NCI-H2227 treated with DMSO at 0.1 percent for 48 hours (cell line): ENCODE measurements around the gene MRM1.

ENCODE experiments used
- DNase-seq: peaks from one replicate; lab custom pipeline; 2025; lab: John Stamatoyannopoulos, UW

Gene MRM1

DNA sequence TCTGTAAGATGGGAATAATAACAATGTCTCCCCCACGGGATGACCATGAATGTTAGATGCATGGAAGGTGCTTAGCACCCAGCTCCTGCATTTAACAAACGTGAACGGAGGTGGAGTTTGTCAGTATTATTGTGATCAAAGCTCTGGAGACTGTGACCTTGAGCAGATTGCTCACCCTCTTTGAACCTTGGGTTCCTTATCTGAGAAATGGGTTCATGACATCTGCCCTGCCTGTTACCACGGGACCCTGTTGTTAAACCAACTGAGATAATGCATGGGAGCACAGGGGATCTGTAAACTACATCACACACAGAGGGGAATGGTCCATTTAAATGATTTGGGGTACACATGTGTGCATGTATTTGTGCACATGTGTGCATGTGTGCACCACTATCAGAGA, 29.6 kb downstream of the MRM1 start:
- DNase-seq, result no peak

DNA sequence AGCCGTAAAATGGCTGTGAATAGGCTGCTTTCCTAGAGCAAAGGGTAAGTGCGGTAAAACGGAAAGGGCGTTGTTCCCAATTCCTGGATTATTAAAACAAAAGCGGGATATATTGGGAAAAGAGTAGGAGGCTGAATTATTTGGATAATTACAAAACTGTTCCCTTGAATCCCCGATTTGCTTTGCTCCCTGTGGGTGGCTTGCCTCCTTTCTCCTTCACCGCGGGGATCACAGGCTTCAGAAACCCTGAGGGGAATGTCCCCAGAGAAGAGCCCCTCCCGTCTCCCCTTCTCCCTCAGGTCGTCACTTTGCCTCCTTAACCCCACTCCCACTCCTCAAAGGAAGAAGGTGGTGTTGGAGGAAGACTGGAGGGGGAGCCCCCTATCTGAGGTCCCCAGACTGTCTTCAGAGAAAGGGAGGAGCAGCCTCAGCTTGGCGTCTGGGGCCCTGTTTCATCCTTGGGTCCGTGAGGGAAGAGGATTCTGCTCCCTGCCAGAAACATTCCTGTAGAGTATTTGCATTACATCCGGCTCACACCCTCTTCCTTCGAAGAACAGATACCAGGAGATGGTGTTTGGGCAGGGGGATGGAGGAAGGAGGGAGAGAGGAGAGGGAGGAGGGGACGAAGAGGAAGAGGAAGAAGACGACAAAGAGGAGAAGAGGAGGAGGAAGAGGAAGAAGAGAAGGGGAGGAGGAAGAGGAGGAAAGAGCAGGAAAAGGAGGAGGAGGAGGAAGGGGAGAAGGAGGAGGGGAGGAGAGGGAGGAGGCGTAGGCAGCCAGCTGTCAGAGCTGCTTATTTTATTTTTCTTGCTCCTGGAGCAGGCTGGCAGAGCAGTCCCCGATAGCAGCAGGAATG, 31.8 kb downstream of the MRM1 start:
- no peak for DNase-seq

DNA sequence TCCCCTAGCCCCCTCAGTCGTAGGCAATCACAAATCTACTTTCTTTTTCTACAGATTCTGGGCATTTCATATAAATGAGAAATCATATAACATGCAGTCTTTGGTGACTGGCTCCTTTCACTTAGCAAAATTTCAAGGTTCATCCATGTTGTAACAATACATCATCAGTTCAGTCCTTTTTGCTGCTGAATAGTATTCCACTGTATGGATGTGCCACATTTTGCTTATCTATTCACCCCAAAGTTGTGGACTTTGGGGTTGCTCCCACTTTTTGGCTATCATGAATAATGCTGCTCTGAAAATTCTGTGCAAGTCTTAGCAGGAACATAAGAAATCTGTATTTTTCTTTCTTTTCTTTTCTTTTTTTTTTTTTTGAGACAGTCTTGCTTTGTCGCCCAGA, 39.0 kb downstream of the MRM1 start:
- no peak for DNase-seq

DNA sequence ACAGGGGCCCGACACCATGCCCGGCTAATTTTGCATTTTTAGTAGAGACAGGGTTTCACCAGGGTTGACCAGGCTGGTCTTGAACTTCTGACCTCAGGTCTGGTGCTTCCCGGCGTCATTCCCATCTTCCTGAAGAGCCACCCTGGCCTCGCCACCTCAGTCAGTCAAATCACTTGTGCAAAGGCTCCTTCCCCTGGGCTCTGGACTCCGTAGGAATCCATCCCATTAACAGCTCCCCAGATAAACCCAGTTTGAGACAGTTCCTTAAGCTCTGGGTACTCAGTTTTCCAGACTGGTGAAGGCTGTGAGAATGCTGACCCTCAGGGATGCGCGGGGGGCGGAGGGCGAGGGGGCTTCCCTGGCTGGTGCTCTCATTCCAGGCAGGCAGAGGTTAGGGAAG, 39.5 kb downstream of the MRM1 start:
- no peak for DNase-seq

DNA sequence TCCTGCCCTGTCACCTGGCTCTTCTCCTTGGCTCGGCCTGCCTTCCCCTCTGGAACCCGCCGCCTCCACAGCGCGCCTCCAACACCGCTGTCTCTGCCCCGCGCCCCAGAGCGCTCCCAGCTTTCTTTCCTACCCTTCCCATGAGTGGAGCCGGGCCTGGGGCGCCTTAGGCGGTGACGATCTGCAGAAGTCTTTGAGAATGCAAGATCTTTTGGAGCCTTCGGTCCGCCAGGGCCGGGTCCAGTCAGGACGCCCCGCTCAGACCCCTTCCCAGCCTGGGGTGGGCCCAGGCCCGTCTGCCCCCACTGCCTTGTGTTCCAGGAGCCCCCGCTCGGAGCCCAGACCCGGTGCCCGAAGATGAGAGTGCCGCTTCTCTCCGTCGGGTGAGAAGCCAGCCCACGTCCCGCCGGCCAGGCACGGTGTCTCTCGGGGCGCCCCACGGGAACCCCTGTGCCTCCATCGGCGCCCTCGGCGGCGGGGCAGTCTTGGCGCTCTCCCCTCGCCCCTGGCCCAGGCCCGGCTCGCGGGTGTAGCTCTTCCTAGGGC, 40.0 kb downstream of the MRM1 start:
- no peak for DNase-seq

DNA sequence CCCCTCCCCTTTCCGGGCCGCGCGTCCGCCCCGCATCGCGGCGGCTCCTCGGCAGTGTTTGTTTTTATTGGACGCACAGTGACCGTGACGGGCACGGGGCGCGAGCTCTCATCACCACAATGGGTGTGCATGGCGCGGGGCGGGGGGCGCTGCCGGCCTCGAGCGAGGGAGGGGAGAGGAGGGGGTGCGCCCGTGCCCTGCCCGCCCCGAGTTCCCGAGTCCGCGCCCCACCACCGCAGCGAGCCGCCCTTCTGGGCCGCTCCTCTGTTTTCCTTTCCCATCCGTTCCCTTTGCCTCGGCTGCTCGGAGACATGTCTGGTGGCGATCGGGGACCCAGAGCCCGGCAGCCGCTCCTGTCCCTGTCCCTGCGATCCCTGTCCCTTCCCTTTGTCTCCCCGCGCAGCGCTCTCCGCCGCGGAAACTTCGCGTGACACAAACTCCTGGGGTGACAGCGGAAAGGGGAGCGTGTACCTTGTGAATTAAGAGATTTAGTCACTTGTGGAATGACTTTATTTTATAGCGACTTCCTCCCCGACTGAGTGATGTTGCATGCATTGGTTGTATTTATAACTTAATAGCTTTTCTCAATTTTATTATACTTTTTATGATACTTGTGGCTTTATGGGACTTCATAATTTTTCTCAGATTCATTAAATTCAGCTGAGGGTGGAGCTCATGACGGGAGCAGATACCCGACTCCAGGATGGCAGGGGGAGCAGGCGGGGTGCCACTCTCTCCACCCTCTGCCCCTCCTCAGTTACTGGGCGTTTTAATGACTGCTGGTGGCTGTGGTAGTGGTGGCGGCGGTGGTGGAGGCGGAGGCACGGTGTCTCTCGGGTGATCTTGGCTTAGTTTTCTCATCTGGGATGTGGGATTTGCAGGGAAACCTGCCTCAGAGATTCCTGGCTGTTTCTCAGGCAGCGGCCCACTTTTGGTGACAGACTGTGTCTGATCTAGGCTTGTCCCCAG, 40.8 kb downstream of the MRM1 start:
- DNase-seq, result no peak

DNA sequence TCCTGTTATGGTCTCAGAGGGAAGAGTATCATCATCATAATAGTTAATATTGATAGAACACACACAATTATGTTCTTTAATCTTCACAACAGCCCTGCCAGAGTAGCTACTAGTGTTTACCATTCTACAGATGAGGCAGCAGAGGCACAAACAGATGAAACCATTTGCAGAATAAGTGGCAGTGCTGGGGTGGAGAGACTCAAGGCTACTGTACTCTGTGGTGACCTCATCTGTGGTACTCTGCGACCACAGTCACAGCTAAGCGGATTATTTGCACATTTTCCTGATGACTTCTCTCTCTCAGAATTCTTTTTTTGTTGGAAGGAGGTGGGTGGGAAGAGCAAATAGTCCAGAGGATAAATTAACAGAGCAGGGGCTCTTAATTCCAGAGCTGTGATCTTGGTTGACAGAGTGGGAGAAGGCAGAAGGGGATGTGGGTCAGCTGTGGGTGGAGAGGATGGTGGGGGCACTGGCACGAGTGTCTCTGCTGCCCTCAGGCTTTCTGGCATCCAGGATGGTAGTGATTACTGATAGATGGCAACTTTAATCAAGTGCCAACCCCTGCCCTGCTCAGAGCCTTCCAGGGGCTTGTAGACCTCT, 41.8 kb downstream of the MRM1 start:
- DNase-seq, result no peak

DNA sequence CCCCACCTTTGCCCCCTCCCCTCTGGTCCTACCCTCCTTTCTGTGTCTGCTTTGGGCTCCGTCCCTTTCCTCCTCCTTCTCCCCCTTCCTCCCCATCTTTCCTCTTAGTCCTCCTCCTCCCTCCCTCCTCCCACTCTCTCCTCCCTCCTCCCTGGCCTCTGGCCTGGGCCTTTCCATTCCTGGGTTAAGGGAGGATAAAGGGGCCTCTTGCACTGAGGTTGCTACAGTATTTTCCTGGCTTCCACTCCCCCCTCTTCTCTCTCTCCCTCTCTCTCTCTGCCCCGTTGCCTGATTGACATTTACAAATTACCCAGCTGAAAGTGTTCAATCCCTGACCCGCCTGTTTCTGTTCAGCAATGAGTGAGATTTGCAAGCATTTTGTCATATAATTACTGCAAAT, 44.0 kb downstream of the MRM1 start:
- DNase-seq, result peak; percentile 43

DNA sequence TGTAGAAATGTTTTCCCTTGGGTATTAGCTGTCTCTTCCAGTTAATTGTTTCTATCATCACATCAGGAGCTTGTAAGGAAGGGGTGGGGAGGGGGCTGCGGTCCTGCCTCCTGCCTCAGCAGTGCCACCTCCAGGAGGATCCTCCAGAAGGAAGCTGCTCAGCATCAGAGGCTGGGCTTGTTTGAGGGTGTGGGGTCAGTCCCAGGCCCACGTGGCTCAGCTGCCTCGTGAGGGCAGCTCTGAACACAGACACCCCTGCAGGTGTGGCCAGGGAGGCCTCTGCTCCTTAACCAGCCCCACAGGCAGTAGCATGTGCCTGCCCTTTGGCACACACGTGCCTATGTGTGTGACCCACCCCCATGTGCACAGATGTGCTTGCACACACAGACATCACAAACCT, 46.3 kb downstream of the MRM1 start:
- no peak for DNase-seq

DNA sequence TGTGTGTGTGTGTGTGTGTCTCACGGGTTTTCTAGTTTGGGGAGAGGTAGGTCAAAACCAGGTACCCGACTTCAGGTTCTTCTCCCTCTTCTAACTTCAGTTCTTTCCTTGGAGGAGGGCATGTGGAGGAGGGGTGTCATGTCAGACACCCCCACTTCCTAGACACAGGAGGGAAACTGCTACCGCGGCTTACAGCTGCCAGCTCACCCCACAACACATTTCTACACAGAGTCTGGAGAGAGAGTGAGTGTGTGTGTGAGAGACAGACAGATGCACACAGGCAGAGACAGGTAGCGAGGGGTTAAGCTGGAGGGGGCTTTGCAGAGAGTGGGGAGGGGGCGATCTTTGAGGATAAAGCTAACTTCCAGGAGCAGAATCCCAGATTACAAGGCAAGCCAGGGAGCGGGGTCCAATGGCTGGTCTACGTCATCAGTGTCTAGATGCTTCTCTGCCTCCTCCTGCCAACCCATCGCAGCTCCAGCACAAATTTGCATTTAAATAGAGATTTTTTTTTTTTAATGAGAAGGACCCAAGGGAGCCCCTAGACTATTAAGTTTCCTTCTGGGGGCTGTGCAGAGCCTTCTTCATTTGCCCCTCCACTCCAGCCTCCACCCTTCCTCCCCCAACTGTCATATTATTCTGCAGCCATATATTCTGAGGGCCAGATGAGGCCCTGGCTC, 48.9 kb downstream of the MRM1 start:
- no peak for DNase-seq

DNA sequence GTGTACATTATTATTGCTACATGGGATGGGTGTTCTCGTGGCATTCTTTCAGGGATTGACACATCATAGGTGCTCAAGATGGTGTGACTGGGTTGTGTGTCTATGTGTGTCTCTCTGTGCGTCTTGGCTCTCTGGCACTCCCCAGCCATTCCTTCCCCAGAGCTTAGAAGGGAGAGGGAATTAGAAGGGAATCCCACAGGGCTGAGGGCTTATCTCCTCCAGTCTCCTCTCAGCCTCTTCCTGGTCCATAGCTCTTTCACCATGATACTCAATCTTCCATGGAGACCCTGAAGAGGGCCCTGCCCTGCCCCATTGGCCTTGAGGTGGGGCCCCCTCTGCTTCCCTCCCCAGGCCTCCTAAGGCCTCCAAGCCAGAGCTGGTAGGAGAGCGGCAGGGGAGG, 52.0 kb downstream of the MRM1 start:
- no peak for DNase-seq

DNA sequence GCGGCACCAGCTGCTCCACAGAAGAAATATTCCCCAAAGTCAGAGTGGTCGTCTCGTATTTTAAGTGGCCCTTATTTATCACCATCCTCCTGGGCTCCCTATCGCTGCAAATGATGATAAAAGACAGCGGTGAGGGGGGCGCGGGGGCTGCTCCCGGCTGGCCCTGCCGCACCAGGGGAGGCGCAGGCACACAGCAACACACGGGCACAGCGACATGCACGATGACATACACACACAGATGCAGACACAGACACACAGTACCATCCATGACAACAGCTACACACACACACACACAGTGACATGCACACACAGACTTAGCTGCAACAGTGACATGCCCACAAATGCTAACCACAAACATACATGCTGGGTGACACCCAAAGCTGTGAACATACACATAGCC, 52.5 kb downstream of the MRM1 start:
- no peak for DNase-seq

DNA sequence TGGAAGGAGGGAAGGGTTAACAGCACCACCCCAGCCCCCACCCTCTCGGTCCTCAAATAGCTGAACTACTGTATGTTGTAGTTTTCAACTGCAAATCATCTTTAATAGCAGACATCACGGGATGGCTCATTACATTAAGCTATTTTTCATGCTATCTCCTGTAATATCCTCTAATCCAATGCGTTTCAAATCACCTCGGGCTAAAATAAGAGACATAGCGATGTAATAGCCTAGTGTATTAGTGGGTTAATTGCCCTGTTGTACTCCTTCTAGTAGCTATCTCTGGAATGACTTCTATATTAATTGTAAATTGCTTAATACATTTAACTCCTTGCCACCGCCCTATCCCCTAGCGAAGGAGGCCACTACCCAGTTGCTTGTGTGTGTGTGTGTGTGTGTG, 54.3 kb downstream of the MRM1 start:
- DNase-seq, result no peak

DNA sequence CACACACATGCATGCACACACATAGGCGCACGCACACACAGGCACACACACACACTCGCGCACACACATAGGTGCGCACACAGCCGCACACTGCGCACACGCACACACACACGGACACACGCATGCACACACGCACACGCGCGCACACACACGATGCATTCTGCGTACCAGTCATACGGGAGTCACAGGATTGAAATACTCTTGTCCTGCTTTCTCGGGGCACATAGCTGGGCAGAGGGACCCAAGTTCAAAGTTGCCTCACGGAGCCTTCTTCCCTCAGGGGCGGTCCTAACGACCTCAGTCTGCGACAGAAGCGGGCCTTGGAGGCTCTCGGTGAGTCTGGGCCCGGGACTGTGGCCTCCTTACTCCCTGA, 56.0 kb downstream of the MRM1 start:
- no peak for DNase-seq

DNA sequence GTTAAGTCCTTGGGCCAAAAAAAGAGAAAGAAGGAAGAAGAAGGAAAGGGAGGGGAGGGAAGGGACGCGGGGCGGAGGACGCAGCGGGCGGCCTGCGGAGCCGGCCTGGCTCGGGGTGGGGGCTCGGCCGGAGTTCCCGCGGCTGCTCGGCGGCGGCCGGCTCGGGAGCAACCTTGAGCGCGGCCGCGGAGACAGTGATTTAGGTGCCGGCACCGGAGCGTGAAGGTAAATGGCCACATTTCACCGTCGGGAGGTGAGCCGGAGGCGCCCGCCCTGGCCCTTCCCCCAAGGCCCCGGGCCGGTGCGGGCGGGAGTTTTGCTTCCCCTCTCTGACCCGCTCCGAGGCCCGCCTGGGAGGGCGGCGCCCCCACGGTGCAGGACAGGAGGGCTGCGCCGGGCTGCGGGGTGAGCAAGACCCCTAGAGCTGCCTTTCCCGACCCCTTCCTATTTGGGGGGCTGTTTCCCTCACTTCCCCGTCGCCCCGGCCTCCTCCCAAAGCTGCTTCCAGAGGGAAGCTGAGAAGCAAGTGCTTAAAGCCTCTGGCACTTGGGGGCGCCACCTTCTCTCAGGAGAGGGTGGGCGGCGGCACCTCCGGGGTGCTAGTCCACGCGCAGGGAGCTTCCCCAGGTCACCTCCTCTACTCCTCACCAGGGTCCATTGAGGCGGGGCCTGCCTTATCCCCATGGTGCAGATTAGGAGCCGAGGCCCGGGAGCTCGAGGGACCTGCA, 56.5 kb downstream of the MRM1 start:
- no peak for DNase-seq
